Stomach smooth muscle (tissue), 2 donors: ENCODE measurements around the gene SCGB1D2.

ENCODE experiments used
- H3K27ac ChIP-seq: one replicate; pipeline ENCODE4 v1.7.0; 2013; ENCODE audit warnings: mild to moderate bottlenecking, low read length, inconsistent platforms
- H3K27me3 ChIP-seq, 2 donors: one replicate each; pipeline ENCODE4 v1.7.0; 2013; ENCODE audit warnings: low read length in 2 of 2; ENCODE audit not compliant: insufficient read depth in 2 of 2, control insufficient read depth in 1 of 2
- H3K36me3 ChIP-seq, 2 donors: one replicate each; pipeline ENCODE4 v1.7.0; 2013; ENCODE audit warnings: low read length in 2 of 2; ENCODE audit not compliant: control insufficient read depth in 2 of 2, insufficient read depth in 2 of 2
- H3K4me1 ChIP-seq: one replicate; pipeline ENCODE4 v1.7.0; 2013; ENCODE audit warnings: low read length; ENCODE audit not compliant: control insufficient read depth, insufficient read depth
- H3K4me3 ChIP-seq, 2 donors: one replicate each; pipeline ENCODE4 v1.7.0; 2013; ENCODE audit warnings: low read length in 2 of 2
- H3K9ac ChIP-seq, 2 donors: one replicate each; pipeline ENCODE4 v1.7.0; 2013; ENCODE audit warnings: low read length in 2 of 2, mild to moderate bottlenecking in 1 of 2
- H3K9me3 ChIP-seq, 2 donors: one replicate each; pipeline ENCODE4 v1.7.0; 2013; ENCODE audit warnings: low read length in 2 of 2; ENCODE audit not compliant: control insufficient read depth in 2 of 2
- donor health status: healthy.
- donor health status: Pancreatic carcinoma.

The SCGB1D2 gene

DNA sequence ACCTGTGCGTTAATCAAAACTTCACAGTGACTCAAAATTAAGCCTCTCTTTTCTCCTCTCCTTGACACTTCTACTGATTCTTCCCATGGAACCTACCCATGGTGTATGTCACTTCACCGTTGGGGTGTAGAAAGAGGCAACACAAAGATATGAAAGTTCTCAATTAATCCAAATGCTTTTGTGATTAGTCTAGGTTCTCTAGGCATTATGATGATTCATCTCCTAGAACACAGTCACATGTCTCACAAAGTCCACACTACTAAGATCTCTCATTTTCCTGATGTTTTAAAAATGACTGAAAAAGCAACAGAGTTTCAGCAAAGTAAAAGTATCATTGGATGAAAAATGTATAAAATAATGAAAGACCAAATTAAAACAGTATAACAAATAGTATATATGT is 14.2 kb downstream of the SCGB1D2 start:
- Histone ChIP-seq H3K4me3 (no peak overlapping the region), H3K9ac (no peak overlapping the region), H3K36me3 (no peaks in the 10 kb centered on the region), H3K27me3 (no peaks in the 10 kb centered on the region), H3K9me3 (peaks cover 9 to 21% of the 10 kb centered on the region in 2 donors), H3K4me1 (no peaks in the 10 kb centered on the region), H3K27ac (no peak overlapping the region)

GRCh38 chr11:62260261-62260953 is 18.4 kb downstream of the SCGB1D2 start:
- Histone ChIP-seq H3K9me3 (peaks cover 0 to 3% of the 10 kb centered on the region in 2 donors), H3K27ac (no peak overlapping the region), H3K27me3 (peaks cover 0 to 2% of the 10 kb centered on the region in 2 donors), H3K4me1 (no peaks in the 10 kb centered on the region), H3K4me3 (no peak overlapping the region), H3K9ac (no peak overlapping the region), H3K36me3 (no peaks in the 10 kb centered on the region)

DNA sequence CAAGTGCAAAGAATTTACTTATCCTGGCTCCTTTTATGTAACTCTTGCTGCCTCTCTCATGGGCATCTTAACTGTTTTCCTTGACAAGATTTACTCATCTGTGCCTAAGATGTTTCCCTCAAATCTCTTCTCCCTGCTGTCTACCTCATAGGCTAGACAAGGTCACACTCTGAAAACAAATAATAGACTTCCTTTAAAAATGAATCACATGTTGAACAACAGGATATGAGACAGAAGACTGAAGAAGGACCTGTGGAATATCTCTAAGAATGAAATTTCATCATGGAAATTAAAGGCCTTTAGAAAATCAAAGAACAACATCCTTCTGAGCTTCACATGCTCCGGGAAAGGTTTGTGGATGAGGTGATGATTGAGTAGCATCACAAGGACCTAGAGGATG is 22.0 kb downstream of the SCGB1D2 start:
- Histone ChIP-seq H3K27ac (no peak overlapping the region), H3K4me3 (no peak overlapping the region), H3K4me1 (no peaks in the 10 kb centered on the region), H3K9ac (no peak overlapping the region), H3K36me3 (no peaks in the 10 kb centered on the region), H3K27me3 (peaks cover 0 to 11% of the 10 kb centered on the region in 2 donors), H3K9me3 (no peaks in the 10 kb centered on the region)

DNA sequence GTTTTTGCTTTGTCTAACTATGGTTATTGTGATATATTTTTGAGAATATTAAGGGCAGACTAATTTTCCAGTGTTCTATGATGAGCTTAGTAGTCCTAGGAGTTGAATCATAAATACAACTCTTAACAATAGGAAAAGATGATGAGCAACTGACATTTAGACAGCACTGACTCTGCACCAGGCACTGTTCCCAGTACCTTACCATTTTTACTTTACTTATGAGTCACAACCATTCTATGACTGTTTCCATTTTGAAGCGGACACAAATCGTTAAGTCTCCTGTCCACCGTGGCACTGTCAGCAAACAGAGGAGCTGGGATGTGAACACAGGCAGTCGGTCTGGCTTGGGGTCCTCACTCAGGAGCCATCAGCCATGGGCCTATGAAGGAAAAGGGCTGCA is 24.5 kb downstream of the SCGB1D2 start:
- Histone ChIP-seq H3K4me1 (no peaks in the 10 kb centered on the region), H3K27me3 (peaks cover 0 to 15% of the 10 kb centered on the region in 2 donors), H3K9me3 (no peaks in the 10 kb centered on the region), H3K9ac (no peak overlapping the region), H3K4me3 (no peak overlapping the region), H3K36me3 (no peaks in the 10 kb centered on the region), H3K27ac (no peak overlapping the region)

- H3K27me3 ChIP-seq, result peaks cover 0 to 15% of the 10 kb centered on the region in 2 donors
- H3K9ac ChIP-seq, result no peak overlapping the region
- H3K36me3 ChIP-seq, result no peaks in the 10 kb centered on the region
- no peaks in the 10 kb centered on the region for H3K9me3 ChIP-seq
- H3K27ac ChIP-seq, result no peak overlapping the region
- H3K4me1 ChIP-seq, result no peaks in the 10 kb centered on the region
- no peak overlapping the region for H3K4me3 ChIP-seq
Observed at GRCh38 chr11:62267050-62267449, 25.0 kb downstream of the SCGB1D2 start.

GRCh38 chr11:62267576-62267975 is 25.5 kb downstream of the SCGB1D2 start:
- Histone ChIP-seq H3K9ac (no peak overlapping the region), H3K4me1 (no peaks in the 10 kb centered on the region), H3K27ac (no peak overlapping the region), H3K36me3 (no peaks in the 10 kb centered on the region), H3K4me3 (no peak overlapping the region), H3K9me3 (no peaks in the 10 kb centered on the region), H3K27me3 (peaks cover 0 to 15% of the 10 kb centered on the region in 2 donors)

DNA sequence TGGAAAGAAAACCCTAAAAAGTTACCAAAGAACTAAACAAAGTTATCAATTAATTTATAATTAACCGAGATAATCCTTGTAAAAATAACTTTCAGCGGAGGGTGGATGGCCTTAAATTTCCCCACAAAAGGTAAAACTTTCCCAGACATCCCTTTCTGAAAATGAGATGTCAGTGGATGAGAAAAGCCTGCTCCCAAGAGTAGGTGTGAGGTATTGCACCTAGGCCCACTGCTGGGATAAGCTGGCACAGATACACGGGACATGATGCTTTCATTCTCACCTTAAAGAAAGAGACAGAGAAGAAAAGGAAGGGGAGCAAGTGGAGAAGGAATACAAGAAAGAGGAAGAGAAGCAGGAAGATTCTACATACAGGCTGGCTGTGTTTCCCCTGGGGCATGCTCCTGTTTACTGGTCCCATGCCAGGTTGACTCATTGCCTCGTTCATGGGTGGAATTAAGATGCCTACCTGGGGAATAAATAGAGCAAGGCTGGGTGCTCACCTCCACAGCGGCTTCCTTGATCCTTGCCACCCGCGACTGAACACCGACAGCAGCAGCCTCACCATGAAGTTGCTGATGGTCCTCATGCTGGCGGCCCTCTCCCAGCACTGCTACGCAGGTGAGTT is 27.7 kb downstream of the SCGB1D2 start, which contains the start of gene SCGB2A2:
Gene SCGB2A2 (plus strand): TSS at position 505 of the 625 bp plus-strand sequence. CDS start 59 bp downstream, at position 564.
- Histone ChIP-seq H3K27me3 (peaks cover 0 to 17% of the 10 kb centered on the region in 2 donors), H3K36me3 (no peaks in the 10 kb centered on the region), H3K4me1 (no peaks in the 10 kb centered on the region), H3K9ac (no peak within 1 kb of the TSS), H3K27ac (no peak within 1 kb of the TSS), H3K9me3 (no peaks in the 10 kb centered on the region), H3K4me3 (no peak within 1 kb of the TSS)

DNA sequence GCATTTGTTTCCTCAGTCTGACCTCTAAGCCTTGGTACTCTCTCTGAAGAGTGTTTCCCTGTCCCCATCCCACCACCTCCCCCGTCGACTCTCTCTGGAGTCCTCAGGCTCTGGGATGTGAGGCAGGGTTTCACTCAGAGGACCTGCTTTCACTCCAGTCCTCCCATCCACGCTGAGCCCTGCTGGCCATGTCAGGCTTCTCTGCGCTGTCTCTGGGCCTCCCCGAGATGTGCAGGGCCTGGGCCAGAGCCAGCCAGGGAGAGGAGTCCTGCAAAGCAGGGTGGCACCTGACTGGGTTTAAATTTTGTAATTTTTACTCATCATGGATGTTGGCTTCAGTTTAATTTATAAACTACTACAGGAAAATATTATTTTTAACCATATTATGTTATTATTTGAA is 31.2 kb downstream of the SCGB1D2 start:
- Histone ChIP-seq H3K4me3 (no peak overlapping the region), H3K27ac (no peak overlapping the region)

DNA sequence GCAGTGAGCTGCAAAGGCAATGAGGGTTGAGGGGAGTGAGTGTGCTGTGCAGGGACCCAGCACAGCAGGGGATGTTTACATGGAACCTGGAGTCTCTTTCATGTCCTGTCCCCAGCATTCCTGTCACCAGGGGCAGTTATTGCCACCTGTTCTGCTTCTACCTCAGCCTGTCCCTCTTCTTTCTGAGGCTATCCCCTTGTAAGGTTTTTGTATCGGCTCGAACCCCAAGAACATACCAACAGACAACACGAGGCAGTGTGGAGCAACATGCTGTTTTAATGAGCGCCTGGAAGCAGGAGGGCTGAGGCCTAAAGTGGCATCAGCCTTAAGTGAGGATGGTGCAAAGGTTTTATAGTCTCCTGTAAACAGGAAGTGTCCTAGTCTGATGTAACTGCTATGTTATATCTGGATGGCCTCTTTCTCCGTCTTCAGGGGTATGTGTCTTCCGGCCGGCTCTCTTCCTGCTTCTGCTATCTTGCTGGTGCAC is 31.8 kb downstream of the SCGB1D2 start:
- Histone ChIP-seq H3K9me3 (no peaks in the 10 kb centered on the region), H3K4me3 (no peak overlapping the region), H3K4me1 (no peaks in the 10 kb centered on the region), H3K36me3 (no peaks in the 10 kb centered on the region), H3K27ac (no peak overlapping the region), H3K27me3 (peaks cover 0 to 5% of the 10 kb centered on the region in 2 donors), H3K9ac (no peak overlapping the region)

More for the DNA sequence above, 31.2 kb downstream of the SCGB1D2 start:
- Histone ChIP-seq H3K27me3 (peaks cover 0 to 9% of the 10 kb centered on the region in 2 donors), H3K9ac (no peak overlapping the region), H3K4me1 (no peaks in the 10 kb centered on the region), H3K9me3 (no peaks in the 10 kb centered on the region), H3K36me3 (no peaks in the 10 kb centered on the region)

DNA sequence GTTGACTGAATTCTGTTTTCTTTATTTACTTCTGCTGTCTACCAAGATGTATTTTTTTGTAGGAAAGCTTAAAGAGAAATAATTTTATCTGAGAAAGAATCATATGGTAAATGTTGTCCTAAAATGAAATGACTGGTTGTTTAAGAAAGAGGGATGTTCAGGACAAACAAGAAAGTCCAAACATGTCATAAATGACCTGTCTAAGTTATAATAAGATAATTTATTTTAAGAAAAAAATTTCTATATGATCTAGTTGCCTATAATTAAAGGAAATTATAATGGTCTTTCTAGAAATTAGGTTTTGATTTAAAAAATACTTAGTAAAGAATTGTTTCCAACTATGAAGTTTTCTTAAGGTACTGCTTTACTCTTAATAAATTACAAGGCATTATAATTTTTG is 38.4 kb downstream of the SCGB1D2 start:
- Histone ChIP-seq H3K36me3 (no peaks in the 10 kb centered on the region), H3K9me3 (no peaks in the 10 kb centered on the region), H3K27me3 (no peaks in the 10 kb centered on the region), H3K4me3 (no peak overlapping the region), H3K9ac (no peak overlapping the region), H3K27ac (no peak overlapping the region), H3K4me1 (no peaks in the 10 kb centered on the region)
